OCI-LY7 (cell line): ENCODE data around the gene RBMX.

Source experiments
- CTCF ChIP-seq: fragments of 200-600 bp; sonication (generic); conservative IDR thresholded peaks from 2 replicates; pipeline ENCODE4 v1.5.1; 2014; ENCODE audit warnings: mild to moderate bottlenecking, antibody characterized with exemption, low read length, moderate library complexity, mixed read lengths
- EZH2phosphoT487 ChIP-seq: fragments of 200-600 bp; sonication (generic); IDR thresholded peaks from 2 replicates; pipeline ENCODE4 v1.6.1; 2018; ENCODE audit warnings: low read depth, borderline replicate concordance, mild to moderate bottlenecking, mixed run types, antibody characterized with exemption, low read length, moderate library complexity, mixed read lengths

- no peak for TF ChIP-seq CTCF
- TF ChIP-seq EZH2phosphoT487, result no peak
These were observed 8.7 kb upstream of the RBMX start for GRCh38 chrX:136889269-136889668.
